ENCODE data around the gene HID1. TPM values are rescaled to one million over a fixed set of nuclear protein-coding genes. Genes with fewer than 3 reads are reported as not detected.
A peak's percentile ranks its signal among the peaks of the same experiment; 100 is the strongest.

HID1 gene
- total and polyA plus RNA-seq, 4 donors, result 6.1 to 32.6 (median 9.3) TPM

- Histone ChIP-seq H3K27me3 (ENCODE audit: control insufficient read depth in 1 of 2, insufficient read depth in 2 of 2, low read length in 1 of 2) (no peaks in the 10 kb centered on the region), H3K27ac (ENCODE audit: low read depth in 1 of 2, low read length in 2 of 2) (no peak overlapping the region), H3K9me3 (ENCODE audit: control insufficient read depth, low read length) (no peaks in the 10 kb centered on the region), H3K36me3 (ENCODE audit: control insufficient read depth in 1 of 2, insufficient read depth in 2 of 2, low read length in 1 of 2) (no peaks in the 10 kb centered on the region), H3K4me3 (ENCODE audit: low read length in 2 of 2) (no peak overlapping the region), H3K4me1 (ENCODE audit: control insufficient read depth in 1 of 2, insufficient read depth in 2 of 2, low read length in 2 of 2) (no peaks in the 10 kb centered on the region)
- DNase-seq (peak in 1 of 2 donors; percentile 78), ATAC-seq (ENCODE audit: low FRiP score) (no peak)
- WGBS, 2 donors, result 65 to 69% methylated on average over 32 of the region's 32 CpGs
- intact Hi-C loops (cut with DNase I), result loop anchor here in 1 of 2 donors (10.0 kb wide), 1 partner anchor 207 kb away; the partner anchor contains the start of gene NHERF1
These were observed 20.7 kb downstream of the HID1 start for GRCh38 chr17:74951680-74952421.

- H3K9me3 ChIP-seq (ENCODE audit: control insufficient read depth, low read length), result no peaks in the 10 kb centered on the region
- H3K27ac ChIP-seq (ENCODE audit: low read depth in 1 of 2, low read length in 2 of 2), result no peak overlapping the region
- intact Hi-C loops (cut with DNase I), result loop anchor here in 1 of 2 donors (10.0 kb wide), 1 partner anchor 206 kb away; the partner anchor contains the start of gene NHERF1
- H3K36me3 ChIP-seq (ENCODE audit: control insufficient read depth in 1 of 2, insufficient read depth in 2 of 2, low read length in 1 of 2), result no peaks in the 10 kb centered on the region
- WGBS, 2 donors, result 58 to 72% methylated on average over 3 of the region's 3 CpGs
- ATAC-seq (ENCODE audit: low FRiP score) (no peak), DNase-seq (no peak)
- no peaks in the 10 kb centered on the region for H3K27me3 ChIP-seq (ENCODE audit: control insufficient read depth in 1 of 2, insufficient read depth in 2 of 2, low read length in 1 of 2)
- no peaks in the 10 kb centered on the region for H3K4me1 ChIP-seq (ENCODE audit: control insufficient read depth in 1 of 2, insufficient read depth in 2 of 2, low read length in 2 of 2)
- no peak overlapping the region for H3K4me3 ChIP-seq (ENCODE audit: low read length in 2 of 2)
These were observed 21.5 kb downstream of the HID1 start for GRCh38 chr17:74951065-74951464.

- DNase-seq (no peak), ATAC-seq (ENCODE audit: low FRiP score) (no peak)
- H3K27ac ChIP-seq (ENCODE audit: low read depth in 1 of 2, low read length in 2 of 2), result no peak overlapping the region
- no peaks in the 10 kb centered on the region for H3K27me3 ChIP-seq (ENCODE audit: control insufficient read depth in 1 of 2, insufficient read depth in 2 of 2, low read length in 1 of 2)
- no peak overlapping the region for H3K4me3 ChIP-seq (ENCODE audit: low read length in 2 of 2)
- WGBS, 2 donors, result 59 to 63% methylated on average over 8 of the region's 8 CpGs
- H3K4me1 ChIP-seq (ENCODE audit: control insufficient read depth in 1 of 2, insufficient read depth in 2 of 2, low read length in 2 of 2), result no peaks in the 10 kb centered on the region
- intact Hi-C loops (cut with DNase I), result loop anchor here in 1 of 2 donors (10.0 kb wide), 1 partner anchor 205 kb away; the partner anchor contains the start of gene NHERF1
- H3K36me3 ChIP-seq (ENCODE audit: control insufficient read depth in 1 of 2, insufficient read depth in 2 of 2, low read length in 1 of 2), result no peaks in the 10 kb centered on the region
- no peaks in the 10 kb centered on the region for H3K9me3 ChIP-seq (ENCODE audit: control insufficient read depth, low read length)
These were observed 22.4 kb downstream of the HID1 start for GRCh38 chr17:74950207-74950606.

- intact Hi-C loops (cut with DNase I), result loop anchor here in 1 of 2 donors (10.0 kb wide), 1 partner anchor 205 kb away; the partner anchor contains the start of gene NHERF1
- no peaks in the 10 kb centered on the region for H3K9me3 ChIP-seq (ENCODE audit: control insufficient read depth, low read length)
- 45 to 55% methylated on average over 12 of the region's 12 CpGs for WGBS, 2 donors
- ATAC-seq (ENCODE audit: low FRiP score), result no peak
- no peaks in the 10 kb centered on the region for H3K27me3 ChIP-seq (ENCODE audit: control insufficient read depth in 1 of 2, insufficient read depth in 2 of 2, low read length in 1 of 2)
- no peak for DNase-seq
- H3K4me1 ChIP-seq (ENCODE audit: control insufficient read depth in 1 of 2, insufficient read depth in 2 of 2, low read length in 2 of 2), result no peaks in the 10 kb centered on the region
- H3K27ac ChIP-seq (ENCODE audit: low read depth in 1 of 2, low read length in 2 of 2), result no peak overlapping the region
- no peak overlapping the region for H3K4me3 ChIP-seq (ENCODE audit: low read length in 2 of 2)
- no peaks in the 10 kb centered on the region for H3K36me3 ChIP-seq (ENCODE audit: control insufficient read depth in 1 of 2, insufficient read depth in 2 of 2, low read length in 1 of 2)
These were observed 23.0 kb downstream of the HID1 start for GRCh38 chr17:74949455-74950115.

GRCh38 chr17:74947041-74947754 is 25.4 kb downstream of the HID1 start:
- WGBS, 2 donors, result 87 to 91% methylated on average over 17 of the region's 17 CpGs
- intact Hi-C loops (cut with DNase I), result no loop called here
- Histone ChIP-seq H3K27me3 (ENCODE audit: control insufficient read depth in 1 of 2, insufficient read depth in 2 of 2, low read length in 1 of 2) (no peaks in the 10 kb centered on the region), H3K36me3 (ENCODE audit: control insufficient read depth in 1 of 2, insufficient read depth in 2 of 2, low read length in 1 of 2) (no peaks in the 10 kb centered on the region), H3K27ac (ENCODE audit: low read depth in 1 of 2, low read length in 2 of 2) (no peak overlapping the region), H3K4me3 (ENCODE audit: low read length in 2 of 2) (no peak overlapping the region), H3K4me1 (ENCODE audit: control insufficient read depth in 1 of 2, insufficient read depth in 2 of 2, low read length in 2 of 2) (no peaks in the 10 kb centered on the region), H3K9me3 (ENCODE audit: control insufficient read depth, low read length) (no peaks in the 10 kb centered on the region)
- no peak for ATAC-seq (ENCODE audit: low FRiP score)
- no peak for DNase-seq

- Histone ChIP-seq H3K36me3 (ENCODE audit: control insufficient read depth in 1 of 2, insufficient read depth in 2 of 2, low read length in 1 of 2) (no peaks in the 10 kb centered on the region), H3K27me3 (ENCODE audit: control insufficient read depth in 1 of 2, insufficient read depth in 2 of 2, low read length in 1 of 2) (no peaks in the 10 kb centered on the region)
These were observed 25.9 kb downstream of the HID1 start for GRCh38 chr17:74946641-74947040.

GRCh38 chr17:74945543-74945942 is 27.0 kb downstream of the HID1 start:
- ATAC-seq (ENCODE audit: low FRiP score), result no peak
- no peak overlapping the region for H3K27ac ChIP-seq (ENCODE audit: low read depth in 1 of 2, low read length in 2 of 2)
- H3K27me3 ChIP-seq (ENCODE audit: control insufficient read depth in 1 of 2, insufficient read depth in 2 of 2, low read length in 1 of 2), result no peaks in the 10 kb centered on the region
- no peak for DNase-seq
- no peaks in the 10 kb centered on the region for H3K4me1 ChIP-seq (ENCODE audit: control insufficient read depth in 1 of 2, insufficient read depth in 2 of 2, low read length in 2 of 2)
- H3K9me3 ChIP-seq (ENCODE audit: control insufficient read depth, low read length), result no peaks in the 10 kb centered on the region
- intact Hi-C loops (cut with DNase I), result no loop called here
- no peaks in the 10 kb centered on the region for H3K36me3 ChIP-seq (ENCODE audit: control insufficient read depth in 1 of 2, insufficient read depth in 2 of 2, low read length in 1 of 2)
- H3K4me3 ChIP-seq (ENCODE audit: low read length in 2 of 2), result no peak overlapping the region
- 35 to 37% methylated on average over 6 of the region's 6 CpGs for WGBS, 2 donors

More at GRCh38 chr17:74946641-74947040, 25.9 kb downstream of the HID1 start:
- H3K4me1 ChIP-seq (ENCODE audit: control insufficient read depth in 1 of 2, insufficient read depth in 2 of 2, low read length in 2 of 2), result no peaks in the 10 kb centered on the region
- DNase-seq, result no peak
- 85 to 89% methylated on average over 14 of the region's 14 CpGs for WGBS, 2 donors
- ATAC-seq (ENCODE audit: low FRiP score), result no peak
- no peaks in the 10 kb centered on the region for H3K9me3 ChIP-seq (ENCODE audit: control insufficient read depth, low read length)
- no peak overlapping the region for H3K4me3 ChIP-seq (ENCODE audit: low read length in 2 of 2)
- no peak overlapping the region for H3K27ac ChIP-seq (ENCODE audit: low read depth in 1 of 2, low read length in 2 of 2)
- intact Hi-C loops (cut with DNase I), result no loop called here

- intact Hi-C loops (cut with DNase I), result no loop called here
- no peak overlapping the region for H3K27ac ChIP-seq (ENCODE audit: low read depth in 1 of 2, low read length in 2 of 2)
- H3K4me1 ChIP-seq (ENCODE audit: control insufficient read depth in 1 of 2, insufficient read depth in 2 of 2, low read length in 2 of 2), result no peaks in the 10 kb centered on the region
- H3K27me3 ChIP-seq (ENCODE audit: control insufficient read depth in 1 of 2, insufficient read depth in 2 of 2, low read length in 1 of 2), result no peaks in the 10 kb centered on the region
- no peaks in the 10 kb centered on the region for H3K9me3 ChIP-seq (ENCODE audit: control insufficient read depth, low read length)
- no peak overlapping the region for H3K4me3 ChIP-seq (ENCODE audit: low read length in 2 of 2)
- ATAC-seq (ENCODE audit: low FRiP score) (no peak), DNase-seq (no peak)
- WGBS, 2 donors, result 48 to 54% methylated on average over 13 of the region's 13 CpGs
- H3K36me3 ChIP-seq (ENCODE audit: control insufficient read depth in 1 of 2, insufficient read depth in 2 of 2, low read length in 1 of 2), result no peaks in the 10 kb centered on the region
These were observed 28.6 kb downstream of the HID1 start for GRCh38 chr17:74943808-74944522.

All from aorta (tissue), 5 donors.